ENCODE measurements around the gene SHQ1.
"Not testable (repeated sequence)": the region's sequence is repeated elsewhere in the genome, so short reads cannot be mapped to it uniquely, and the experiment has no call there.

The SHQ1 gene

GRCh38 chr3:72798552-72799195 lies 49.6 kb downstream of the SHQ1 start:
- TF ChIP-seq POLR2AphosphoS5 (IDR thresholded peaks at IDR 0.05; ENCODE audit: borderline replicate concordance, low read depth, low read length) (no peak), EZH2 (IDR thresholded peaks at IDR 0.05) (no peak), FOXP2 (optimal IDR thresholded peaks at IDR 0.05; ENCODE audit: control extremely low read depth, extremely low read length, insufficient read depth) (no peak)
- no peak for DNase-seq (ENCODE audit: low read depth, low spot score)
- no peak overlapping the region for H3K9ac ChIP-seq (ENCODE audit: insufficient read length)

DNA sequence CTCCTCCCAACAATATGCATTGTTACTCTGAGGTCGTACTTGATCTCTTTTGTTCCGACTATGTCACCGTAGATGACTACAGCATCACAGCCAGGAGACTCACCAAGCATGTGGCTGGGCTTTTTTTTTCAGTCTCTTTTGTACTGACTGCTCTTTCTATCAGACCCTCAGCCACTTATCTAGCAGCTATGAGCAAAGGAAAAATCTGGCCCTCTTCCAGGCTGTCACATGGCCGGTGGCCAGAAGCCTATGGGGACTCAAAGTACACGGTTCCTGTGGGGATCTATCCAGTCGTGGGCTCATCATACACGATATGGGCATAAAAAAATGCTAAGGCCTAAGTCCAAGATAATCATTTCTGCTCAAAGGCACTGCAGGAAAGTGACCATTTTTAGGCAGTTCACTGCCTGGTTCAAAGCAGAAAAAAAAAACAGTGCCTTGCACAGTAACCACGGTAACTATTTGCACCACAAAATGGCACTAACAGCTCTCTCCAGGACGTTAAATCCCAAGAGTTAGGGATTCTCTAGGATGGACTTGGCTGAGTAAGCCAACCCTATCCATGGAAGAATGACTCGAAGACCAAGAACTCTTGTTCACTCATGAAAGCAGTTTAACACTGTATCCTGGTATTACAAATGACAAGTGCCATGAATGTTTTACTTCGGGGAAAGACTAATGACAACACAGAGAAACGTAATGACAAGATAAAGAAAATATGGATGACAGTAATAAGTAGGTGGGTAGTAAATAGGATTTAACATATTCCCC lies 50.3 kb downstream of the SHQ1 start:
- Histone ChIP-seq H3K4me3 (no peak overlapping the region), H3K9me3 (ENCODE audit: low read depth, low read length) (no peaks in the 10 kb centered on the region), H3K9ac (ENCODE audit: insufficient read length) (no peak overlapping the region), H3K27ac (no peak overlapping the region), H3K36me3 (ENCODE audit: insufficient read depth, low read length) (no peaks in the 10 kb centered on the region)
- DNase-seq (ENCODE audit: low read depth, low spot score): no peak
- no peak for TF ChIP-seq POLR2AphosphoS5 (IDR thresholded peaks at IDR 0.05; ENCODE audit: borderline replicate concordance, low read depth, low read length)
- no peak for TF ChIP-seq FOXP2 (optimal IDR thresholded peaks at IDR 0.05; ENCODE audit: control extremely low read depth, extremely low read length, insufficient read depth)
- no peak for TF ChIP-seq EZH2 (IDR thresholded peaks at IDR 0.05)

More at GRCh38 chr3:72798552-72799195, 49.6 kb downstream of the SHQ1 start:
- H3K27ac ChIP-seq: no peak overlapping the region
- no peak overlapping the region for H3K4me3 ChIP-seq
- no peaks in the 10 kb centered on the region for H3K9me3 ChIP-seq (ENCODE audit: low read depth, low read length)
- H3K36me3 ChIP-seq (ENCODE audit: insufficient read depth, low read length): no peaks in the 10 kb centered on the region

GRCh38 chr3:72794079-72794478 lies 54.2 kb downstream of the SHQ1 start:
- Histone ChIP-seq H3K9ac (ENCODE audit: insufficient read length) (no peak overlapping the region), H3K4me3 (no peak overlapping the region), H3K36me3 (ENCODE audit: insufficient read depth, low read length) (no peaks in the 10 kb centered on the region; the same call in 1 of the 2 replicates), H3K27ac (no peak overlapping the region), H3K9me3 (ENCODE audit: low read depth, low read length) (no peaks in the 10 kb centered on the region)
- no peak for DNase-seq (ENCODE audit: low read depth, low spot score)
- TF ChIP-seq FOXP2 (optimal IDR thresholded peaks at IDR 0.05; ENCODE audit: control extremely low read depth, extremely low read length, insufficient read depth) (no peak), EZH2 (IDR thresholded peaks at IDR 0.05) (no peak), POLR2AphosphoS5 (IDR thresholded peaks at IDR 0.05; ENCODE audit: borderline replicate concordance, low read depth, low read length) (no peak)

GRCh38 chr3:72791161-72791560 lies 57.1 kb downstream of the SHQ1 start:
- H3K9ac ChIP-seq (ENCODE audit: insufficient read length): no peak overlapping the region
- no peak overlapping the region for H3K4me3 ChIP-seq
- no peaks in the 10 kb centered on the region for H3K9me3 ChIP-seq (ENCODE audit: low read depth, low read length)
- TF ChIP-seq POLR2AphosphoS5 (IDR thresholded peaks at IDR 0.05; ENCODE audit: borderline replicate concordance, low read depth, low read length): no peak
- H3K27ac ChIP-seq: no peak overlapping the region
- no peaks in the 10 kb centered on the region; the same call in 1 of the 2 replicates for H3K36me3 ChIP-seq (ENCODE audit: insufficient read depth, low read length)
- no peak for DNase-seq (ENCODE audit: low read depth, low spot score)

- Histone ChIP-seq H3K4me3 (no peak overlapping the region), H3K9me3 (ENCODE audit: low read depth, low read length) (no peaks in the 10 kb centered on the region), H3K27ac (no peak overlapping the region), H3K9ac (ENCODE audit: insufficient read length) (no peak overlapping the region), H3K36me3 (ENCODE audit: insufficient read depth, low read length) (no peaks in the 10 kb centered on the region; the same call in 1 of the 2 replicates)
- no peak for TF ChIP-seq FOXP2 (optimal IDR thresholded peaks at IDR 0.05; ENCODE audit: control extremely low read depth, extremely low read length, insufficient read depth)
- no peak for TF ChIP-seq POLR2AphosphoS5 (IDR thresholded peaks at IDR 0.05; ENCODE audit: borderline replicate concordance, low read depth, low read length)
- TF ChIP-seq EZH2 (IDR thresholded peaks at IDR 0.05): no peak
- DNase-seq (ENCODE audit: low read depth, low spot score): no peak
Observed at GRCh38 chr3:72789786-72790185, 58.5 kb downstream of the SHQ1 start.

DNA sequence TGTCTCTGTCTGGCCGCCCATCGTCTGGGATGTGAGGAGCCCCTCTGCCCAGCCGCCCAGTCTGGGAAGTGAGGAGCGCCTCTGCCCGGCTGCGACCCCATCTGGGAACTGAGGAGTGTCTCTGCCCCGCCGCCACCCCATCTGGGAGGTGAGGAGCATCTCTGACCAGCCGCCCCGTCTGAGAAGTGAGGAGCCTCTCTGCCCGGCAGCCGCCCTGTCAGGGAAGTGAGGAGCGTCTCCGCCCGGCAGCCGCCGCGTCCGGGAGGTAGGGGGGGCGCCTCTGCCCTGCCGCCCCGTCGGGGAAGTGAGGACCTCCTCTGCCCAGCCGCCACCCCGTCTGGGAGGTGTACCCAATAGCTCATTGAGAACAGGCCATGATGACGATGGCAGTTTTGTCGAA lies 60.0 kb downstream of the SHQ1 start:
- H3K9ac ChIP-seq (ENCODE audit: insufficient read length); H3K36me3 ChIP-seq (ENCODE audit: insufficient read depth, low read length); H3K4me3 ChIP-seq; H3K9me3 ChIP-seq (ENCODE audit: low read depth, low read length); DNase-seq (ENCODE audit: low read depth, low spot score); H3K27ac ChIP-seq: not testable (repeated sequence)

DNA sequence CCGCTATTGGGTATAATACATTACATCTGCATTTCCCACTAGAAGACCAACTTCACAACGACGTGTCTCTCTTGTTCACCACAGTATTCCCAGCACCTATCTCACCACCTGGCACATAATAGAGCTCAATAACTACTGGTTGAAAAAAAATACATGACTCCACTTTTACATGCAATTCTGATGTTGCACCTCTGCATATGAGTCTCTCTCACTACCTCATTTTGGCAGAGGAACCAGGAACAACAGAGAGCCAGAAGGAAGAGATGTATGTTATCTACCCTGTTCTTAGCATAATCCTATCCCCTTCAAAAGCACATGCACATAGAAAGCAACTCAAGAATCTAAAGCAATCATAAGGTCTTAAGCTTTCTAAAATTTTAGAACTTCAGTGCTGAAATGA lies 61.6 kb downstream of the SHQ1 start:
- no peaks in the 10 kb centered on the region for H3K9me3 ChIP-seq (ENCODE audit: low read depth, low read length)
- no peaks in the 10 kb centered on the region for H3K36me3 ChIP-seq (ENCODE audit: insufficient read depth, low read length)
- no peak overlapping the region for H3K27ac ChIP-seq
- no peak overlapping the region for H3K9ac ChIP-seq (ENCODE audit: insufficient read length)
- H3K4me3 ChIP-seq: no peak overlapping the region
- no peak for DNase-seq (ENCODE audit: low read depth, low spot score)
- no peak for TF ChIP-seq EZH2 (IDR thresholded peaks at IDR 0.05)
- no peak for TF ChIP-seq FOXP2 (optimal IDR thresholded peaks at IDR 0.05; ENCODE audit: control extremely low read depth, extremely low read length, insufficient read depth)
- TF ChIP-seq POLR2AphosphoS5 (IDR thresholded peaks at IDR 0.05; ENCODE audit: borderline replicate concordance, low read depth, low read length): no peak

- H3K9me3 ChIP-seq (ENCODE audit: low read depth, low read length): no peaks in the 10 kb centered on the region
- no peak overlapping the region for H3K9ac ChIP-seq (ENCODE audit: insufficient read length)
- DNase-seq (ENCODE audit: low read depth, low spot score): no peak
- H3K27ac ChIP-seq: no peak overlapping the region
- TF ChIP-seq EZH2 (IDR thresholded peaks at IDR 0.05) (no peak), FOXP2 (optimal IDR thresholded peaks at IDR 0.05; ENCODE audit: control extremely low read depth, extremely low read length, insufficient read depth) (no peak), POLR2AphosphoS5 (IDR thresholded peaks at IDR 0.05; ENCODE audit: borderline replicate concordance, low read depth, low read length) (no peak)
- H3K36me3 ChIP-seq (ENCODE audit: insufficient read depth, low read length): no peaks in the 10 kb centered on the region
- no peak overlapping the region for H3K4me3 ChIP-seq
Observed at GRCh38 chr3:72784226-72784625, 64.0 kb downstream of the SHQ1 start.

GRCh38 chr3:72782521-72782920 lies 65.7 kb downstream of the SHQ1 start:
- Histone ChIP-seq H3K9me3 (ENCODE audit: low read depth, low read length) (no peaks in the 10 kb centered on the region), H3K36me3 (ENCODE audit: insufficient read depth, low read length) (no peaks in the 10 kb centered on the region), H3K4me3 (no peak overlapping the region), H3K27ac (no peak overlapping the region), H3K9ac (ENCODE audit: insufficient read length) (no peak overlapping the region)
- TF ChIP-seq FOXP2 (optimal IDR thresholded peaks at IDR 0.05; ENCODE audit: control extremely low read depth, extremely low read length, insufficient read depth) (no peak), EZH2 (IDR thresholded peaks at IDR 0.05) (no peak), POLR2AphosphoS5 (IDR thresholded peaks at IDR 0.05; ENCODE audit: borderline replicate concordance, low read depth, low read length) (no peak)
- no peak for DNase-seq (ENCODE audit: low read depth, low spot score)

Data from SK-N-MC (cell line).